OCI-LY3 (cell line): Measurements from ENCODE around the gene PIGM.

Experiments
- H2AFZ ChIP-seq: fragments of 200-600, 300-600 bp; shearing (Covaris generic); 2 replicates; pipeline ENCODE4 v1.6.0; 2014; ENCODE audit warnings: antibody characterized with exemption, low read depth, low read length
- H3K27ac ChIP-seq: fragments of 200-600, 300-600 bp; sonication (generic); 2 replicates; pipeline ENCODE4 v1.5.1; 2014; ENCODE audit warnings: mild to moderate bottlenecking, low read length, moderate library complexity, mixed read lengths
- H3K27me3 ChIP-seq: fragments of 200-600, 300-600 bp; sonication (generic); 2 replicates; pipeline ENCODE4 v1.6.1; 2014; ENCODE audit warnings: low read depth, low read length, mixed read lengths
- H3K36me3 ChIP-seq: fragments of 200-600, 300-600 bp; sonication (generic); replicated peaks from 2 replicates; pipeline ENCODE3; 2014; ENCODE audit warnings: low read depth, low read length, mixed read lengths
- H3K4me1 ChIP-seq: fragments of 300-600, 200-600 bp; sonication (generic); 2 replicates; pipeline ENCODE4 v1.6.1; 2014; ENCODE audit warnings: low read length, mixed read lengths
- H3K4me2 ChIP-seq: fragments of 200-600, 300-600 bp; sonication (generic); 2 replicates; pipeline ENCODE4 v1.6.1; 2014; ENCODE audit warnings: low read length, mixed read lengths
- H3K4me3 ChIP-seq: fragments of 300-600, 200-600 bp; sonication (generic); 2 replicates; pipeline ENCODE4 v1.5.1; 2014; ENCODE audit warnings: antibody characterized with exemption, mild to moderate bottlenecking, low read length, moderate library complexity
- H3K79me2 ChIP-seq: fragments of 300-600, 200-600 bp; shearing (Covaris generic); 2 replicates; pipeline ENCODE4 v1.6.1; 2014; ENCODE audit warnings: mild to moderate bottlenecking, low read length, mixed read lengths
- H3K9ac ChIP-seq: fragments of 300-600, 200-600 bp; shearing (Covaris generic); 2 replicates; pipeline ENCODE4 v1.6.0; 2014; ENCODE audit warnings: mild to moderate bottlenecking, low read length, moderate library complexity
- H3K9me3 ChIP-seq: fragments of 200-600, 300-600 bp; shearing (Covaris generic); 2 replicates; pipeline ENCODE4 v1.6.1; 2014; ENCODE audit warnings: low read length, mixed read lengths; ENCODE audit not compliant: insufficient read depth
- H4K20me1 ChIP-seq: fragments of 200-600, 300-600 bp; sonication (generic); 2 replicates; pipeline ENCODE4 v1.6.1; 2016; ENCODE audit warnings: low read length, mixed read lengths; ENCODE audit not compliant: insufficient read depth
- CTCF ChIP-seq: fragments of 200-600, 300-600 bp; sonication (generic); IDR thresholded peaks from 2 replicates; pipeline ENCODE4 v1.5.1; 2014; ENCODE audit warnings: antibody characterized with exemption, low read length, low read depth
- EZH2phosphoT487 ChIP-seq: fragments of 200-600 bp; shearing (Covaris generic); IDR thresholded peaks from 2 replicates; pipeline ENCODE4 v1.6.1; 2018; ENCODE audit warnings: antibody characterized with exemption, mixed run types, low read depth

The PIGM gene

GRCh38 chr1:160004425-160004824, 27.4 kb downstream of the PIGM start:
- Histone ChIP-seq H3K79me2 (no peaks in the 10 kb centered on the region), H3K9me3 (no peaks in the 10 kb centered on the region), H3K9ac (no peak overlapping the region), H3K4me3 (no peak overlapping the region), H2AFZ (no peak overlapping the region), H3K4me2 (no peak overlapping the region), H3K27ac (no peak overlapping the region), H3K4me1 (no peaks in the 10 kb centered on the region), H4K20me1 (no peaks in the 10 kb centered on the region), H3K27me3 (peaks cover 35% of the 10 kb centered on the region), H3K36me3 (no peaks in the 10 kb centered on the region)
- no peak for TF ChIP-seq CTCF
- TF ChIP-seq EZH2phosphoT487: no peak

GRCh38 chr1:160004001-160004400, 27.8 kb downstream of the PIGM start:
- no peaks in the 10 kb centered on the region for H3K9me3 ChIP-seq
- H3K4me1 ChIP-seq: no peaks in the 10 kb centered on the region
- no peak overlapping the region for H3K4me2 ChIP-seq
- peaks cover 35% of the 10 kb centered on the region for H3K27me3 ChIP-seq
- H3K27ac ChIP-seq: no peak overlapping the region
- H3K36me3 ChIP-seq: no peaks in the 10 kb centered on the region
- H2AFZ ChIP-seq: no peak overlapping the region
- H4K20me1 ChIP-seq: no peaks in the 10 kb centered on the region
- H3K9ac ChIP-seq: no peak overlapping the region
- H3K79me2 ChIP-seq: no peaks in the 10 kb centered on the region
- TF ChIP-seq CTCF (no peak), EZH2phosphoT487 (no peak)
- no peak overlapping the region for H3K4me3 ChIP-seq

- H3K4me2 ChIP-seq: no peak overlapping the region
- no peak overlapping the region for H3K4me3 ChIP-seq
- peaks cover 38% of the 10 kb centered on the region for H3K27me3 ChIP-seq
- no peaks in the 10 kb centered on the region for H4K20me1 ChIP-seq
- H3K9ac ChIP-seq: no peak overlapping the region
- H3K9me3 ChIP-seq: no peaks in the 10 kb centered on the region
- H3K4me1 ChIP-seq: no peaks in the 10 kb centered on the region
- no peaks in the 10 kb centered on the region for H3K79me2 ChIP-seq
- TF ChIP-seq EZH2phosphoT487: no peak
- TF ChIP-seq CTCF: no peak
- H3K27ac ChIP-seq: no peak overlapping the region
- H2AFZ ChIP-seq: no peak overlapping the region
- H3K36me3 ChIP-seq: no peaks in the 10 kb centered on the region
Measured at GRCh38 chr1:160001440-160001839, 30.4 kb downstream of the PIGM start.

GRCh38 chr1:159999204-159999603, 32.6 kb downstream of the PIGM start:
- Histone ChIP-seq H3K27me3 (peaks cover 52% of the 10 kb centered on the region), H3K4me2 (no peak overlapping the region)

More at GRCh38 chr1:159999204-159999603, 32.6 kb downstream of the PIGM start:
- Histone ChIP-seq H3K9ac (no peak overlapping the region), H3K9me3 (no peaks in the 10 kb centered on the region), H3K4me3 (no peak overlapping the region), H4K20me1 (no peaks in the 10 kb centered on the region), H2AFZ (no peak overlapping the region), H3K36me3 (no peaks in the 10 kb centered on the region), H3K79me2 (no peaks in the 10 kb centered on the region), H3K27ac (no peak overlapping the region), H3K4me1 (no peaks in the 10 kb centered on the region)
- TF ChIP-seq CTCF (no peak), EZH2phosphoT487 (no peak)
